ENCODE measurements around the gene TBC1D2. TPM values are rescaled to one million over a fixed set of nuclear protein-coding genes. Genes with fewer than 3 reads are reported as not detected.
A peak's percentile ranks its signal among the peaks of the same experiment; 100 is the strongest.
"Not testable (repeated sequence)": the region's sequence is repeated elsewhere in the genome, so short reads cannot be mapped to it uniquely, and the experiment has no call there.

The TBC1D2 gene
- total RNA-seq, 1 experiment from 2014 or later, result 5.2 TPM

DNA sequence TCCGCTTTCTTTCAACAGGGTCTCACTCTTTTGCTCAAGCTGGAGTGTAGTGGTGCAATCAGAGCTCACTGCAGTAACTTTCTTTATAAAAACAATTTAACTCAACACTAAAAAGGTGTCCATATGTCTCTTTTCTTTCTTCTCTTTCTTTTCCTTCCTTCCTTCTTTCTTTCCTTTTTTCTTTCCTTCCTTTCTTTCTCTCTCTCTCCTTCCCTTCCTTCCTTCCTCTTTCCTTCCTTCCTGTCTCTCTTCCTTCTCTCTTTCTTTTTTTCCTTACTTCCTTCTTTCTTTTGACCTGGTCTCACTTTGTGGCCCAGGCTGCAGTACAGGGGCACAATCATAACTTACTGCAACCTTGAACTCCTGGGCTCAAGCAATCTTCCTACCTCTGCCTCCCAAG, 25.8 kb upstream of the TBC1D2 start:
- no peak for DNase-seq

DNA sequence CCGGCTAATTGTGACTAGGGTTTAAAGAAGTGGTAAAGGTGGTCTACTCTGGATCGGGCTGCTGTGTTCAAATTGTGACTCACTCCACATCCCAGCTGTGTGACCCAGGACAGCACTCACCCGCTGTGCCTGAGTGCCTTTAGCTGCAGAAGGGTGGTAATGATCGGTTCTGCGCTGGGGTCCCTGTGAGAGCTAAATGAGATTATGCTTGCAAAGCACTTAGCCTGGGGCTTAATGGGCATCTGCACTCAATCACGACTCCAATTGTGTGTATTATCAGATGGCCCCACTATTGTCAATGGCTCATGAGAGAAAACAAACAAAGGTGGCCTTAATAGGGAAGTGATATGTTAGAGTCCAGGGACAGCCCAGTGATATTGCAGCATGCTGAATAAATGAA, 25.1 kb upstream of the TBC1D2 start:
- Histone ChIP-seq H3K27me3 (no peaks in the 10 kb centered on the region; the same call in 1 of the 2 replicates), H3K36me3 (no peaks in the 10 kb centered on the region), H3K4me3 (no peak overlapping the region), H3K9me3 (no peaks in the 10 kb centered on the region)
- DNase-seq, result no peak

More for the DNA sequence above, 25.8 kb upstream of the TBC1D2 start:
- Histone ChIP-seq H3K4me3 (no peak overlapping the region), H3K27me3 (no peaks in the 10 kb centered on the region; the same call in 1 of the 2 replicates), H3K36me3 (no peaks in the 10 kb centered on the region), H3K9me3 (no peaks in the 10 kb centered on the region)

DNA sequence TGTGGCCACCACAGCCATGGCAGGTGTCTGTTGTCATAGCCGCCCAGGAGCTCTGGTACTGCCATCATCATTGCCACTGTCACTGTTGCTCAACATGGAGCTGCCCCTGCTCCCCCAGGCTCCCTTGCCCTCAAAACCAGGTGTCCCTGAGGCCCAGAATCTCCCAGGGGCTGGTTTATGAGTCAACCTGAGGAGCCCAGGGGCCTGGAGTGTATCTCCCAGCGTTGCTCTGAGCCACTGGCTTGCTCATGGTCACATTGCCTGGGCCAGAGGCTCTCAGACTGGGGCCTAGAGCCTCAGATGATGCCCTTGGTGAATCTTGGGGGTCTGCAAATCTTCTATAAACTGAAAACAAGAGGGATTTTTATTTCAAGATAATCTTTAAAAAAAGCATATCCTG, 24.7 kb upstream of the TBC1D2 start:
- Histone ChIP-seq H3K9me3 (no peaks in the 10 kb centered on the region), H3K36me3 (no peaks in the 10 kb centered on the region), H3K4me3 (no peak overlapping the region), H3K27me3 (no peaks in the 10 kb centered on the region; the same call in 1 of the 2 replicates)
- DNase-seq, result no peak

DNA sequence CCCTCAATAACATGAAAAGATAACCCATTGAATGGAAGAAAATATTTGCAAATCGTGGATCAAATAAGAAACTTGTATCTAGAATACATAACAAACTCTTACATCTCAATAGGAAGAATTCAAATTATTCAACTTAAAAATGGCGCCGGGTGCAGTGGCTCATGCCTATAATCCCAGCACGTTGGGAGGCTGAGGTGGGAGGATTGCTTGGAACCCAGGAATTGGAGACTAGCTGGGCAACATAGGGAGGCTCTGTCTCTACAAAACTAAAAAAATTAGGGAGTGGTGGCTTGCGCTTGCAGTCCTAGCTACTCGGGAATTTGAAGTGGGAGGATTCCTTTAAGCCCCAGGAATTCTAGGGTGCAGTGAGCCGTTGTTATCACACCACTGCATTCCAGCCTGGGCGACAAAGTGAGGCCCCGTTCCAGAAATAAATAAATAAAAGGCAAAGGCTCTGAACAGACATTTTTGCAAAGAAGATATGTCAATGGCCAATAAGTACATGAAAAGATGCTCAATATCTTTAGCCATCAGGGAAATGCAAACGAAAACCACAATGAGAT, 21.5 kb upstream of the TBC1D2 start:
- no peak overlapping the region for H3K4me3 ChIP-seq
- no peaks in the 10 kb centered on the region for H3K36me3 ChIP-seq
- H3K9me3 ChIP-seq, result no peaks in the 10 kb centered on the region
- DNase-seq, result no peak
- H3K27me3 ChIP-seq, result no peaks in the 10 kb centered on the region; the same call in 1 of the 2 replicates

DNA sequence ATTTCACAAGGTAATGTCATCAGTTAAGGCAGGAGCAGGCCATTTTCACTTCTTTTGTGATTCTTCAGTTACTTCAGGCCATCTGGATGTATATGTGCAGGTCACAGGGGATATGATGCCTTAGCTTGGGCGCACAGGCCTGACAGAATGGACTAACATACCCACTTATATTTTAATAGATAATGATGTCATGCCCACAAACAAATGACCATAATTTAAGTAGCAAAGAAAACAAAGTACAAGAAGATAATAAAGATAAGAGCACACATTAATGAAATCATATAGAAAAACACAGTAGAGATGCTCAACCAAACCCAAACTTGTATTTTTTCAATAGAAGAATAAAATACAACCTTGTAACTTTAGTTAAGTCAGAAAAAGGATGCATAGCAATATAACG, 19.7 kb upstream of the TBC1D2 start:
- DNase-seq, result no peak
- Histone ChIP-seq H3K36me3 (no peaks in the 10 kb centered on the region), H3K9me3 (no peaks in the 10 kb centered on the region), H3K27me3 (no peaks in the 10 kb centered on the region; the same call in 1 of the 2 replicates), H3K4me3 (no peak overlapping the region)

DNA sequence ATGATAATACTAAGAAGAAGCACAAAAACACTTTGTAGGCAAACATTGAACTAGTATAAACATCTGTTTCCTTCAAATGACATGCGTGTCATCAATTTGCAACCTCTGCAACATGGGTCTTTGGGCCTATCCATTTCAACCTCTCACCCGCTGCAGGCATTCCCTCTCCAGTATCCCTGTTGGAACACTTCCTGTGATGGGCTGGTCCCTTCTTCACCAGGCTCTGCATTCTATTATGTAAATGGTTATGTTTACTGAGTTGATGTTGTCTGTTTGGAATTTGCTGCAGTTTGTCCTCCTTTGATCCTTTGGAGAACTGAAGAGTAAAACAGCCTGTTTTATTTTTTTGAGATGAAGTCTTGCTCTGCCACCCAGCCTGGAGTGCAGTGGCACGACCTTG, 16.6 kb upstream of the TBC1D2 start:
- Histone ChIP-seq H3K36me3 (no peaks in the 10 kb centered on the region), H3K4me3 (no peak overlapping the region), H3K9me3 (no peaks in the 10 kb centered on the region), H3K27me3 (no peaks in the 10 kb centered on the region; the same call in 1 of the 2 replicates)
- no peak for DNase-seq

DNA sequence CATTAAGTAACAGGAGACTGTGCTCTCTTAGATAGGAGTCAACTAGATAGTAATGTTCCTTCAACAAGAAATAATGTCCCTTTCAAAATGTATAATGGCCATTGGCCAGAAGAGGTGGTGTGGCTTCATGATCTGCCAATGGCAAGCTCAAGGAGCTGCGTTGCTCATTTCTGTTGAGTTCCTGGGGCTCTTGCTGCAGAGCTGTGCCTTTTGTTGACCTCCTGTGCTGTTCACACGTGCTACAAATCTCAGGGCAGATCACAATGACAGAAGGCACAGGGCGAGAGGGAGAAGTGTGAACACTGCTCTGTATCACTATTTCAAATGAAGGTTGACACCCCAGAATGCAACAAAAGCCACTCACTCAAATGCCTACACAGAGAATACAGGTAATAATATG, 16.0 kb upstream of the TBC1D2 start:
- Histone ChIP-seq H3K27me3 (no peaks in the 10 kb centered on the region), H3K9me3 (no peaks in the 10 kb centered on the region)

DNA sequence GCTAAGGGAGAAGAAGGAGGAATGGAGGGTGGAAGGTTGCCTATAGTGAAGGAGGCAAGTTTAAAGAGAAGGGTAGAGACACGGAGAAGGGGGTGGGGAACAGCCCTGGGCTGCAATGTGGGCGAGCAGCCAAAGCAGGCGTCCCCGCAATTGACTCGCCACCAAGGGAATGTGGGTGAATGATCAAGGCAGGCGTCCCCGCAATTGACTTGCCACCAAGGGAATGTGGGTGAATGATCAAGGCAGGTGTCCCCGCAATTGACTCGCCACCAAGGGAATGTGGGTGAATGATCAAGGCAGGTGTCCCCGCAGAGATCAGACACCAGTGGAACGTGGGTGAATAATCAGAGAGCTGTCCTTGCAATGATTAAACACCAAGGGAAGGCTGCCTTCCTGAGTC, 14.8 kb upstream of the TBC1D2 start:
- not testable (repeated sequence) for H3K36me3 ChIP-seq, DNase-seq, H3K9me3 ChIP-seq, H3K4me3 ChIP-seq, H3K27me3 ChIP-seq

More for the DNA sequence above, 16.0 kb upstream of the TBC1D2 start:
- no peak for DNase-seq
- Histone ChIP-seq H3K4me3 (no peak overlapping the region), H3K36me3 (no peaks in the 10 kb centered on the region)

DNA sequence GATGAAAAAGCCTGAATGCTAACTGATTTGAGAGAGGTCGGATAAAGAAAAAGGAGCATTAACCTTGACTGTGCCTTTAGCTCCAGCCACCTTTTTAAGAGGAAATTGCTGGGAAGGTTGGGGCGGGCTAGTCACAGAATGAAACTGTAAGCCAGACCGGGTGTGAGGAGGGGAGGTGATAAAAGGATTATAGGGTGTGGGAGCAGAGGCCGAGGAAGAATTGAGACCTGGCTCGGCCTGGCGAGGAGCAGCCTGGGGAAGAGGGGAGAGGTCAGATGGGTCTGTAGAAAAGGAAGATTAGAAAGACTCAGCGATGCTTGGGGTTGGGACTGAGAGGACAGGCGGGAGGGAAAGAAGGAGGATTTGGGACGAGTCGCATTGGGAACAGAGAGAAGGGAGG, 14.2 kb upstream of the TBC1D2 start:
- not testable (repeated sequence) for H3K36me3 ChIP-seq, DNase-seq, H3K9me3 ChIP-seq, H3K4me3 ChIP-seq, H3K27me3 ChIP-seq

DNA sequence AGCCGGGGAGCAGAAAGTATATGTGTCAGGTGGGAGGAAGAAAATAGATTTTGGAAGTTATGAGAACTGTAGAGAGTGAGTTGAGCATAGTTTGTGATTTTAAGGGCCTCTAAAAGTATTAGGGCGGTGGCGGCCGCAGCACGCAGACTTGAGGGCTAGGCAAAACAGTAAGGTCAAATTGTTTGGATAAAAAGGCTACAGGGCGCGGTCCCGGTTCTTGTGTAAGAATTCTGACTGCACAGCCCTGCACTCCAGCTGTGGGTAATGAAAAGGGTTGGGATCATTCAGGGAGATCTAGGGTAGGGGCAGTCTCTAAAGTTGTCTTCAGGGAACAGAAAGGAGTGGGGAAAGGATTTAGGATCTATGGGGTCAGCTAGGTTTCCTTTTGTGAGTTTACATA, 12.1 kb upstream of the TBC1D2 start:
- H3K4me3 ChIP-seq, DNase-seq, H3K9me3 ChIP-seq, H3K36me3 ChIP-seq, H3K27me3 ChIP-seq: not testable (repeated sequence)

DNA sequence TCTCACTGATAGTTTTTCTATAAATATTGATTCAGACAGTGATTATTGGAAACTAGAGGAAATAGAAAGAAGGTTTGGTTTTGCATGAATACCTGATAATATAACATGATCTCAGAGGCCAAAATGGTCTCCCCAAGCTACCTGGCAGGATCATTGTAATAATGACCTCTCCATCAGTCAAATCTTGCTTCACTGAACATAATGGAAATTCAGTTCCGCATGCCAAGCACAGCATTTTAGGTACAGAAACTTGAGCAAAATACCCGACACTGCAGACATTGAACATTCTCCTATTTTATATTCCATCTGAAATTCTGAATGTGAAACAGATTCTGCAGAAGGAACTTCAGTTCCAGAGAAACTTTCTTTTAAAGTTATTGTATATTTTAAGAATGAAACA, 9.1 kb upstream of the TBC1D2 start:
- no peaks in the 10 kb centered on the region for H3K27me3 ChIP-seq
- H3K4me3 ChIP-seq, result no peak overlapping the region
- DNase-seq, result no peak
- H3K9me3 ChIP-seq, result no peaks in the 10 kb centered on the region
- no peaks in the 10 kb centered on the region for H3K36me3 ChIP-seq

DNA sequence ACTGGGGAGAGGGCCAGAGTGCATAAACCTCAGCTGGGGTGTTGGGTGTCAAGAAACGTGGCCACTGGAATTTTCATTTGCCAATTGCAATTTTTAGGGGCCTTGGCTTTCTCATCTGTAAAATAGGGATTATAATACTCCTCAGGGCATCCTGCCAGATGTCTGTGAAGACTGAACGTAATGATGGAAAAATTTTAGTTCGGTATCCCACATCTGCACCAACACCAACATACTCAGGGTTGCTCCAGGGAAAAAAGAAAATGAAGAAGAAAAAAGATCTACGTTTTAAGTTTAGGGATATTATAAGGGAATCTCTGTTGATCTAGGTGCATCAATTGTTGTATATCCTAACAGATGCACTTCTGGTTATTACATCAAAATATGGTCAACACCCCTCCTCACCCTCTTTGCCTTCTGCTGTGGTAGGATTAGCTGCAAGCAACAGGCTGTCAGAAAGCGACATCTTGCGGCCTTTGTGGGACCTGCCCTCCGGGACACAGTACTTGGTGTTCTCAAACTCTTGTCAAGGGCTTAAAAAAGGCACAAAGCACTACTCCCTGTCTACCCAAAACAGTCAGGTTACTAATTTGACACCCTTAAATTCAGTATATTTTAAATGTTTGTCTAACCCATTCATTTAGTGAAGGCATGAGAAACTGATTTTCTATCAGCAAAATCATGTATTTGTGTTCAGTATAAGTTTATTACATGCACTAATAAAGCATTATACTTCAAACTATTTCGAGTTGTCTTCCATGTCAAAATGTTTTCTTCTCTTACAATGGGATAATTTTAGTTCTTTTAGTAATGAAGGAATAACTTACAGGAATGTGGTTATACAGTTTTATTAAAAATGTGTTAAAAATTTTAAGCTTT, 8.3 kb upstream of the TBC1D2 start:
- Histone ChIP-seq H3K4me3 (no peak overlapping the region), H3K9me3 (no peaks in the 10 kb centered on the region), H3K36me3 (no peaks in the 10 kb centered on the region), H3K27me3 (no peaks in the 10 kb centered on the region)
- DNase-seq, result peak; percentile 70

DNA sequence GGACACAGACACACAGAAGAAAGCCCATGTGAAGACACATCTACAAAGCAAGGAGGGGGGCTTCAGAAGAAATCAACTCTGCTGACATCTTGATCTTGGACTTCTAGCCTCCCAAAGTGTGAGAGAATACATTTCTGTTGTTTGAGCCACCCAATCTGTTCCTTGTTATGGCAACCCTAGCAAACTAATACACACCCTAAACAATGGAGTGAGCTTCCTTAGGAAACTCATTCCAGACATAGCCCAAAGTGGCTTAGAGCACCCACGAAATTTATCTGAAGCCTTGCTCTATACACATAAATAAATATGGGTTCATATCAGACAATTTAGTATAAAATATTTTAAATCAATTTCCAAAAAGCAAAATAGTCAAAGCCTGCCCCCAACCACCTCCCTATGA, 7.6 kb upstream of the TBC1D2 start:
- no peaks in the 10 kb centered on the region for H3K9me3 ChIP-seq
- DNase-seq, result no peak
- no peaks in the 10 kb centered on the region for H3K27me3 ChIP-seq
- no peak overlapping the region for H3K4me3 ChIP-seq
- H3K36me3 ChIP-seq, result no peaks in the 10 kb centered on the region

DNA sequence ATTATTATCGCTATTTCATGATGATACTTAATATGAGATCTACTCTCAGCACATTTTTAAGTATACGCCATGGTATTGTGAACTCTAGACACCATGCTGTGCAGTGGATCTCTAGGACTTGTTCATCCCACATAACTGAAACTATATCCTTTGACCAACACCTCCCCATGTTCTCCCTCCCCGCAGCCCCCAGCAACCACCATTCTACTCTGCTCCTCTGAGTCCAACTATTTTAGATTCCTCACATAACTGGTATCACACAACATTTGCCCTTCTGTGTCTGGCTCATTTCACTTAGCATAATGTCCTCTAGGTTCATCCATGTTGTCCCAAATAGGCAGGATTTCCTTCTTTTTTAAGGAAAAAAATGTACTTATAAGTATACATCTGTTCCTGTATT, 6.6 kb upstream of the TBC1D2 start:
- Histone ChIP-seq H3K9me3 (no peaks in the 10 kb centered on the region), H3K27me3 (no peaks in the 10 kb centered on the region), H3K4me3 (no peak overlapping the region), H3K36me3 (no peaks in the 10 kb centered on the region)
- no peak for DNase-seq

DNA sequence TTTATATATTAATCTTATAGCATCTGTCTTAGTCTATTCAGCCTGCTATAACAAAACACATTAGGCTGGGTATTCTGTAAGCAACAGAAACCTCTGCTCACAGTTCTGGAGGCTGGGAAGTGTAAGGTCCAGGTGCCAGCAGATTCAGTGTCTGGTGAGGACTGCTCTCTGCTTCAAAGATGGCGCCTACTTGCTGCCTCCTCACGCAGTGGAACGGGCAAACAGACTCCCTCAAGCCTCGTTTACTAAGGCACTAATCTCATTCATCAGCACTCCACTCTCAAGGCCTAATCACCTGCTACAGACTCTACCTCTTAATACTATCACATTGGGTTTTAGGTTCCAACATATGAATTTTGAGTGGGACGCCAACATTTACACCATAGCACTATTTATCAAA, 5.2 kb upstream of the TBC1D2 start:
- Histone ChIP-seq H3K36me3 (no peaks in the 10 kb centered on the region), H3K9me3 (no peaks in the 10 kb centered on the region), H3K4me3 (no peak overlapping the region), H3K27me3 (no peaks in the 10 kb centered on the region)
- no peak for DNase-seq

DNA sequence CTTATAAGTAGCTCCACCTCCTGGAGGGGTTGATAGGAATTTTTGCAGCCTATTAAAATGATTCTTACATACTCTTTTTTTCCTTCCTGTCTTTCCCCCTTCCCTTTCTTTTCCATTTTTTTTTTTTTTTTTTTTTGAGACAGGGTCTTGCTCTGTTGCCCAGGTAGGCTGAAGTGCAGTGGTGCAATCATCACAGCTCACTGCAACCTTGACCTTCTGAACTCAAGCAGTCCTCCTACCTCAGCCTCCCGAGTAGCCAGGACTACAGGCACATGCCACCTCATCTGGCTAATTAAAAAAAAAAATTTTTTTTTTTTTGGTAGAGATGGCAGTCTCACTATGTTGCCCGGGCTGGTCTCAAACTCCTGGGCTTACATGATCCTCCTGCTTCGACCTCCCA, 4.3 kb upstream of the TBC1D2 start:
- Histone ChIP-seq H3K4me3 (no peak overlapping the region), H3K27me3 (no peaks in the 10 kb centered on the region), H3K36me3 (no peaks in the 10 kb centered on the region), H3K9me3 (no peaks in the 10 kb centered on the region)
- DNase-seq, result no peak

DNA sequence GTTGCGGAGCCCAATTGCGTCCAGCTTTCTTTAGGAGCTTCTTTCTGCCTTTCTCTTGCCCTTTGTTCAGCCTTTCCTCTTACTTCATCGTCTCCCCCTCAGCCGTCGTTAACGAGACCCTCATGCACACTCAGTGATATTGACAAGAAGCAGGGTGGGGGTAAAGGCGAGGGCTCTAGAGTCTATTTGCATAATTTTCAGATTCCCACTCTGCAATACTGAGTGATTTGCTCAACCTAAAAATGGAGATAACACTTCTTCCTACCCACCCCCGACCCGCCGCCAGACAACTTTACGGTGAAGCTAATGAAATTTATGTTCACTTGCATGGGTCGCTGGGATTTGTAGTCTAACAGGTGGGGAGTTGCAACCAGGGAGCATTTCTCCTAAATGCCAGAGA, 1.3 kb upstream of the TBC1D2 start:
- Histone ChIP-seq H3K9me3 (no peaks in the 10 kb centered on the region), H3K4me3 (peak overlapping the region; percentile 80), H3K36me3 (peaks cover 8% of the 10 kb centered on the region), H3K27me3 (no peaks in the 10 kb centered on the region)
- no peak for DNase-seq

DNA sequence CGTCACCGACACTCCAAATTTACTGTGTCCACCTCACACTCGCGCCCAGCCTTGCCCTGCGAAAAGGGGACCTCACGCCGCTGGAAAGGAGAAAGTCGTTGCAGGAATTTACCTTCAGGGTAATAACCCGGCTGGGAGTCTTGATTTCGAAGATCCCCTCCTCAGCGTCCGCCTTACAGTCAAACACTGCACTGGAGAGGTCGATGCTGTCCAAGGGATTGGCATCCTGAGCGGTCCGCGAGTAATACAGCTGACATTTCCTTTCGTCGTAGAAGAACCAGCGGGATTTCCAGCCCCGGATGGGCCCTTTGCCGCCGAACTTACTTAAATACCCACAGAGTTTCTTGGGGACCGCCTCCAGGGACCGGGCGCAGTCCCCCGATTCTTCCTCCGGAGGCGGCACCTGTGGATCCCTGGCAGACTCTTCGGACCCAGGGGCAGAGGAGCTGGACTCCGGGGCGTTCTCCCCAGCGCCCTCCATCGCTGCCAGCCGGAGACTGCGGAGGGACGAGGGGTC, 330 bp downstream of the TBC1D2 start:
- H3K9me3 ChIP-seq, result no peaks in the 10 kb centered on the region
- H3K36me3 ChIP-seq, result peaks cover 15% of the 10 kb centered on the region
- peak overlapping the region; percentile 80 for H3K4me3 ChIP-seq
- peak; percentile 43 for DNase-seq
- no peaks in the 10 kb centered on the region for H3K27me3 ChIP-seq
